ENCODE measurements around the gene NECTIN1.

The NECTIN1 gene

DNA sequence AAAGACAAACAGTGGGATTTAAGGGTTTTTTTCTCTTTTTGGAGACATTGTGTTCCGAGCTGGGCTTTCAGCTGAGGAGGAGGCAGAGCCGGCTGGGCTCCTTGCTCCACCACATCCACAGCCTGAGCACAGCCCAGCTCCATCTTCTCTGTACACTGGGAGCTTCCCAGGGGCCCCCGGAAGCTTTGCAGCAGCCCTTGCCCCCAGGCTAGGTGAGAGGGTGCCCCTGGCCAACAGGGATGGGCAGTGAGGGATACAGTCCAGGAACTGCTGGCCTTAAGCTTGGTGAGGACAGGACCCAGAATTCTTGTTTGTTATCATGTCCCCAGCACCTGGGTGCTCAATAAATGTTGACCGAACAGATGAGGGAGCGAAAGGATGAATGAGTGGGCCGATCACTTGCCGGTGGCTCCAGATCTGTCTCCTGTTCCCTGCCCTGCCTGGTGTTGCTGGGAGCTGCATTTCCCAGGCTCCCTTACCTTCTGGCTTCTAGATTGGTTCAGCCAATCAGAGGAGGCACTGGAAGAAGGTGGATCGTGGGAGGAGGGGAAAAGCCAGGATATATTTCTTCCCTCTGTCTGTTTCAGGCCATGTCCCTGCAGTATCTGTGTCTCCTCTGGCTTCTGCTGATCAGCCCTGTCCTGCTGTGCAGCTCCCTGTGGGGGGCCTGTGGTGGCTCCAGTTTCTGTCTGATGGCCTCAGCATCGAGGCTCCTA, 26.5 kb upstream of the NECTIN1 start:
- DNase-seq, result no peak

DNA sequence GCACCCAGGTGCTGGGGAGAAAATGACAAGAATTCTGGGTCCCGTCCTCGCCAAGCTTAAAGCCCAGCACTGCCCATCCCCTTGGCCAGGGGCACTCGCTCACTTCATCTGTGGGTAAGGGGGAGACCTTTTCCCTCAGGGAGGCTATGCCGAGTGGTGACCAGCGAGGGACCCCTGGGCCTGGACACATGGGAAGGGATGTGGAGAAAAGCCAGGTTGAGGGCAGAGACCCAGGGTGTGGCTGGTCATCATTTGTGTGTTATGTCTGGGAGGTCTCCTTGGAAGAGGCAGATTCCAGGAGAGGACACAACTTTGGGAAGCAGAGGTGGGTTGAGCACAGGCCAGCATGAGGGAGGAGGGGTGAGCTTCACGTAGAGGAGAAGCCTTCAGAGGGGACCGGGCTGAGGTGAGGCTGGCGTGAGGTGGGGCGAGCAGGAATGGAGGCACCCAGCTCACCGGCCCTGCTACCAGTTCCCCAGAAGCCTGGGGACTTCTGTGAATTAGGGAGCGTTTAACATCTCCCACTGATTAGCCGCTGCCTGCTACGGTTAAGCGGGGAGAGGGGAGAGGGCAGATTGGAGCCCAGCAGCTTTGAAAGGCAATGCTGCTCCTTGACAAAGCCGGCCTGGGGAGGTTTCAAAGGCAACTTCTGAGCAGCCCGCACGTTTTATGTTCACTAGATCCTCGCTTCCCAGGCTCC, 25.8 kb upstream of the NECTIN1 start:
- no peak for DNase-seq

DNA sequence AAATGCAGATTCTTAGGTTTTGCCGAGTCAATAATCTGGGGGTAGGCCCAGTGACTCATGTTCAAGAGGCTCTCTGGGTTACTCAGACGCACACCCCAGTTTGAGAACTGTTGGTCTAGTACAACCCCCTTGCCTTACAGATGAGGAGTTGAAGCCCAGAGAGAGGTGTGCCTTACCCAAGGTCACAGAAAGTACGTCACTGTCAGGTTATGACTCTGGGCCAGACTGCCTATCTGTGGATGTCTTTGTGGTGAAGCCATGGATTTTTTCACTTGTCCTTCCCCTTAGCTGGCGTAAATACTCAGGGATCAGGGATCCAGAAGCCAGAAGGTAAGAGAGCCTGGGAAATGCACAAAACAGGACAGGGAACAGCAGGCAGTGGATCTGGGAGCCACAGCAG, 25.2 kb upstream of the NECTIN1 start:
- no peak for DNase-seq

DNA sequence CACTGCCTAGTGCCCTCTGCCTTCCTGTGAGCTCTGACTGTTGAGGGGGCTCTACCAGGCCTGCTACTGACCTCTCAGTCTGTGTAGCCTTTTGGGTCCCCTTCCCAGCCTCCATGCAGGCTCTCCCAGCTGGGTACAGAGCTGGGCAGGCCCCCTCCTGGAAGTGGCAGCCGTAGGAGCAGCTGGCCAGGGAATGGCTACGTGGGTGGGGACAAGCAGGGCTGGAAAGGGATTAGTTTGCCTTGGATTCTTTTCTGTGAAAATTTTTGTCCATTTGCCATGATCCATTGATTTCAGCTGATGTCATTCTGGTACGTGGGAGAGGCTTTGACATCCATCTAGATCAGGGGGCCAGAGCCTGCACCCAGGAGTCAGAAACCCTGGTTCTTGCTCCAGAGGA, 23.9 kb upstream of the NECTIN1 start:
- no peak for DNase-seq

DNA sequence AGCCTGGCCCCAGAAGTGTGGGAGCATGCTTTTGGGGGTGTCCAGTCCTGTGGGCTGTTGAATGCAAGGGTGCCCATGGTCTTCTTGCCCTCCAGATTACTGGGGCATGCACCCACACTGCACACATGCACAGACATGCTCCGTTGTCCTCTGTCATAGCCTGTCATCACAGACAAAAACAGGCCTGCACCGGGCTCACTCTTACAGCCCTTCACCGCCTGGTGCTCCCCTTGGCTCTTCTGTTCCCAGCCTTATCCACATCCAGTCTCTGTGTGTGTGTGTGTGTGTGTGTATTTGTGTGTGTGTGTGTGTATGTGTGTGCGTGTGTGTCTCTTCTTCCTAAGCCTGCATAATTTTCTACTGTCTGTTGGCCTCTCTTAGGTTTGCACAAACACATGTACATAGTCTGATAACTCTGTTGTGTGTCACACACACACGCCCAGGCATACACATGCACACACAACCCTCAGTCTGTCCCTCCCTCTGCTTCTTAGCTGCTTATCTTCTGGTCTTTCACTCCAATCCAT, 23.4 kb upstream of the NECTIN1 start:
- DNase-seq, result no peak

DNA sequence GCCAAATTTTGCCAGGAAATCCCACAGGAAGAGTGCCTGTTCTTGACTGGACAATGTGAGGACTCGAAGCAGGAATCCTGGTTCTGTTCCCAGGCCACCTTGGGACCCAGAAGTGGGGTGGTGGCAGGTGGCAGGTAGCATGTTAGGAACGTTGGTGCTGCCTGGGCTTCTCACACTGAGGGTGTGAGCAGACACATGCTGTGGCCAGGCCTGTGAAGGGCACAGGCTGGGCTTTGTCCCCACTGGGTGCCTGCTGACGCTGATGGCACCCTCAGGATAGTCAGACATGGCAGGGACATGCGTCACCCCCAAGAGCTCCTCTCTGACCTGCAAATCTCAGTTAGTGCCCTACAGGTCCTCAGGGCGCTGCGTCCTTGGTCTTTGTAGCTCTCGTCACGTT, 21.1 kb upstream of the NECTIN1 start:
- DNase-seq, result no peak

DNA sequence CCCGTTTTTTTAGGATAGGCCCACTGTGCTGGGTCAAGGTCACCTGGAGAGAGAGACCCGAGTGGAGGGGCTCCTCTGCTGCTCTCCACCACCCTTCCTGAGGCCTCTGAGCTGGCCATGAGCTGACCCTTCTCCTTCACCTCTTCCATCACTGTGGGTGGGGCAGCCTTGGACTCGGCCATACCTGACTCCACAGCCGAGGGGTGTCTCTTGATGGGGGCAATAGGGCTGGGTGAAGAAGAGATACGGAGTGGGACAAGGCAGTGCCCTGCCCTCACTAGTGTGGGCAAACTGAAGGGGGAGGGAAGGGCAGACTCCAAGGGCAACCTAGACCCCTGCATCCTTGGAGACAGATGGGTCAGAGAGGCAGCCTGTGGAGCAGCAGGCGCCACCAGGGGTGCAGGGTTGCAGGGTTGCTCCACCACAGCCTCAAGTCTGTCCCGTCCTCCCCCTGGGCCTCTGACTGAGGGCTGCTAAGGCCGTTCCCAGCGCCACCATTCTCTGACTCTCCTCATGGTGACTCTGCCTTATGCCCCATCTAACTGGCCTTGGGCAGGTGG, 20.1 kb upstream of the NECTIN1 start:
- no peak for DNase-seq

DNA sequence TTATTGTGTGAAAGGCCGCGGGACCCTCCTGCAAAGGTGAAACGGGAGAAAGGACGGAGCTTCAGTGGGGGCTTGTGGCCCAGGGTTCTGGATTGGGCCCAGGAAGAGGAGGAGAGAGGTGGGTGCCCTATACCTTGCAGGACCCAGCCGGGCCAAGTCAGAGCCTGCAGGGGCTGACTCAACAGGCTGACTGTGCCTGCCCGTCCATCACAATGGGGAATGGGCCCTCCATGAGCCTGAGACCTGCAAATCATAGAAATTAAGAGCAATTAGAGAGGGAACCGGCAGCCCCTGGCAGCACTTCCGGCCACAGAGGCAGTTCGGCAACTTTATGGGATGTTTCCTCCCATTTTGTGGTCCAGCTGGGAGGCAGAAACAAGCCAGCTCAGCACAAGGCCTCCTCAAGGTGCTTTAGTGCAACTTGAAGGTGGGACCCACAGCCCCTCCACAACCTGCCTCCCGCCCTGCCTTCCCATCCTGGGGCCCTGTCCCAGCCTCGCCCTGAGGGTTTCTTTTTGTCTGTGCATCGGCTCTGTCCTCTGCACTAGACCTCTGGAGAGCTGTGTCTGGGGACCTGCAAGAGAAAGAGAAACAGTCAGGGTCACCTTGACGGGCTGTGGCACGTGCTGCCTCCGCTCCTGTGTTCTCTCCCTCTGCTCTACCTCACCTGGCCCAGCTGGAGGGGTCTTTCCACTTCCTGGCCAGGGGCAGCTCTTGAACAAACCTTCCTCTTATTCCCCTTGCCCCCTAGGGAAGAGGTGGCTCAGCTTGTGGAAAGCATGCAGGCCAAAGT, 19.1 kb upstream of the NECTIN1 start:
- no peak for DNase-seq

DNA sequence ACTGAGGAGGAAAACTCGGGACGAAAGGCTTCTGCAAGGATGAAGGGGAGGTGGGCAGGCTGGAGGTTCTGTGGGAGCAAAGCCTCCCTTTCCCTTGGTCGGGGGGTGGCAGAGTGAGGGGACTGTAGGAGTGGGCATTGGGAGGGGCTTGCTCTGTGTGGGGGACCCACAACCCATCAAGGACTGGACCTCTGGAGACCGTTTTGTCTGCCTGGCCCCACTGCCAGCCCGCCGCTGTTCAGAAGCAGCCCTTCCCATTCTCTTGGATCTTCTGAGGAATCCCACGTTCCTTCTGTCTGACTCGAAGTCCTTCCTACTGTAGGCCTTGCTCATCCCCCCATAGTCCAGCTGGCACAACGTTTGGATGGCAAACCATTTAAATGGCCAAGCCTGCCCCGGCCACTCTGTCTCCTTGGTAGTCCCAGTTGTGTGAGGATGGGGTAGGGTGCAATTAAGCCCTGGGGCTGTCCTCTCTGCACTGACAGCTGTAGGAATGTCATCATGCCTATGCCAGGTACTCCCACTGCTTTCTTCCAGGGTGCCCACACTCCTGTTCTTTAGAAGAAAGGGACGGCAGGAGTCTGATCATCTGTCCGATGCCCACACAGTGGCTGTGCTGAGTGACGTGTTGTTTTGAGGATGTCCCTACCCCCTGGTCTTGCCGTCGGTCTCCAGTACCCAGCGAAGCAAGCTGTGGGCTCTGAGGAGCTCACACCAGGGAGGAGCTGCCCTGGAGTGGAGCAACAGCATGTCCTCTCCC, 17.0 kb upstream of the NECTIN1 start:
- DNase-seq, result no peak

DNA sequence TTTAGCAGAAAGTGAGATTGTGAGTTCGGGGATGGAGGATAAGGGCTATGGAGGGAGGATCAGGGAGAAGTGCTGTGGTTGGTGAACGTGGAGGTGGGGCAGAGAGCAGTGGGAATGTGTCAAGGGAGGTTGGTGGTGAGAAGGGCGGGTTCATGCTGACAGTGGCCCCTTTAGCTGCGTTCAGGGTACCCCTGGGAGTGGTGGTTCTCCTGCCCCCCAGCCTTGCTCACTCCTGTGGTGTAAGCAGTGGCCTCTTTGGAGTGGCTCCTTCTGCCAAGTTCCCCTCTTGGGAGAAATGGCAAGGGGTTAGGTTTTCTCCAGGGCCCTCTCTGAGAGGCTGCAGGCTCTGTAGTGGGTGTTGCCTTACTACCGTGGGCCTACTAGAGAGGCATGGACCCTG, 16.1 kb upstream of the NECTIN1 start:
- no peak for DNase-seq

DNA sequence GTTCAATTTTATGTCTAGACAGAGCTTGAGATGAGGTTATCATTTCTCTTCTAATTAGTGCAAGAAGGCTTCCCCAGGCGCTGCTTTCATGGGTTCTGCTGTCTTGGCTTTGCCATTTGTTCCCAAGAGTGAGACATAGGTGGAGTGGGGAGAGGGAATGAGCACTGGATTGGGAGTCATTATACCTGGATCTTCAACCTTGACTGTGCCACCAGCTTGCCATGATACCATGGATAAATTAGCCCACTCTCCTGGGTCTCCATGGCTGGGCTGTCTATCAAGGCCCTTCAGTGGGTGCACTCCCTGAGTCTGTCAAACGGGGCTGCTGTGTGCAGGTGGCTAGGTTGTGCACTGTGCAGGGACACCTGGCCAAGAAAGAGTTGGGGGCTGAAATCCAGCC, 15.6 kb upstream of the NECTIN1 start:
- no peak for DNase-seq

DNA sequence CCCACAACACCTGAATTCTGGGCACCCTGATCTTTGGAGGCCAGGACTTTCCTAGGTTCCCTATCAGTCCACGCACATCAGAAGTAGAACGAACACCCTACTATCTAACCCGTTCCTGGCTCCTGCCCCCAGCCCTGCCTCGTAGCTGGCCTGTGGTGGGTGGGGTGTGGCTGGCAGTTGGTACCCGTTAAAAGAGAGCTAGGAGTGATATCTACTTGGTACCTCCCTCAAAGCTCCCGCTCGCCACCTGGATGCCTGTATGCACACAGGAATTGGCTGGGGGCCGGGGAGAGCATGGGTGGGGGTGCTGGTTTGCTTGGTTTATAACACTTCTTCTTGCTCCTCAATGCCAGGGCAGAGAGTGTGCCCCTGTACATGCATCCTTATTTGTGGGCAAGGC, 14.0 kb upstream of the NECTIN1 start:
- DNase-seq, result no peak

DNA sequence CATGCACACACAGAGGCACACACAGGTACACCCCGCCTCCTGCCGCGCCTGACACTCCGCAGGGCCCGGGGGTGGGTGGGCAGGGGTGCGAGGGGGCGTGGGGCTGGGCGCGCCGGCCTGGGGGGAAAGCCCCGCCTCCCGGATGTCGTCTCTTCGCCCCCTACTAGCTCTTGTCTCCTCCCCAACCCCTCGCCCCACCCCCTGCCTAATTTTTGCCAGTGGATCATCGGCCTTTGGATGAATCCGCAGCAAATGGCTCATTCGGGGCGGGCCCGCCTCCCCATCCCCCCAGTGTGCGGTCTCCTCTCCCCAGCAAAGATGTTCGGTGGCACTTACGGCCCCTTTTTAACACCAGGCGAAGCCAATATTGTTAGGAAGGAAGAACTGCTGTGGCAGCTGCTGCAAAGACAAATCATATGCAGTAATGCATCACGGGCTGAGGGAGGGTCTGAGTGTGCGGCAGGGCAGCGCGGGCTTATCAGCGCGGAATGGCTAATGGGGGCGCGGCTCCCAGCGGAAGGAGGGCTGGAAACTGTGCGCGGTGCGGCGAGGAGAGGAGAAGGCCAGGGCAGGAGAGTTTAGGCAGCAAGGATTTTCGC, 13.4 kb upstream of the NECTIN1 start:
- DNase-seq, result no peak

DNA sequence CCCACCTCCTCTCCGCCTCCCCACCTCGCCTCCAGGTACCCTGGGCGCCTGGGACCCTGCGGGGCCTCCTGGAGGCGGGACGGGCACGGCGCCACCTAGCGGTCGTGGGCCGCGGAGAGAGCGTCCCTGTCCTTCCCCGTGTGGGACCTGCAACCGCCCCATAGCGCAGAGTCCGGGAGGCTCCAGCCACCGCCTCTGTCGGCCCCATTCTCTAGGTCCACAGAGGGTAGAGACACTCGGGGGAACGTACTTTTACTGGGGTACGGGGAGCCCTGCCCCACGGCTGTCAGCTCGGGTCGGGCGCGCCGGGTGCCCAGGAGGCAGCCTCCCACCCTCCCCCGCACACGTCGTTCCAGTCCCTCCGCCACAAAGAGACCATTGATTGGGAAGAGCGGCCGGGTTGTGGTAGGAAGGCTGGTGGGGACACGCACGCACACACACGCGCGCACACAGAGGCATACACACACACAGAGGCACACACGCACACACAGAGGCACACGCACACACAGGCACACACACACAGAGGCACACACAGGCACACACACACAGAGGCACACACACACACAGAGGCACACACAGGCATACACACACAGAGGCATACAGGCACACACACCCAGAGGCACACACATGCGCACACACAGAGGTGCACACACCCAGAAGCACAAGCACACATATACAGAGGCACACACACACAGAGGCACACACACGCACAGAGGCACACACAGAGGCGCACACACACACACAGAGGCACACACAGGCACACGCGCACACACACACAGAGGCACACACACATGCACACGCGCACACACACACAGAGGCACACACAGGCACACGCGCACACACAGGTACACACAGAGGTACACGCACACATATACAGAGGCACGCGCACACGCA, 12.6 kb upstream of the NECTIN1 start:
- DNase-seq, result no peak

DNA sequence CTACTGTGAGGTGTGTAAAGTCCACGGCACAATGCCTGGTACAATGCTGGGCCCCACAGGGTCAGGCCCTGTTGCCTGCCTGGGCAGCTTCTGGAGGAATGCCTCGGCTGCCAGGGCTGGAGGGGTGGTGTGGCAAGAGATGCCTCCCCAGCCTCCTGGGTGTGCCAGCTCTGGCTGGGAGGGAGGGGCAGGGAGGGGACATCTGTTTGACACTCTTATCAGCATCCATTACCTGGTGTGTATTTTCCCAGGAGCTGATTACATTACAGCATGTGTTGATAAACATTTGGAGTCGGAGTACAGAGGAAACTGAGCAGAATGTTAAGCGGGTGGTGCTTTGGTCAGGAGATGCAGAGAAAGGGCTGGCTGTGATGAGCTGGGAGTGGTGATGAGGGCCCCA, 11.0 kb upstream of the NECTIN1 start:
- DNase-seq, result no peak

DNA sequence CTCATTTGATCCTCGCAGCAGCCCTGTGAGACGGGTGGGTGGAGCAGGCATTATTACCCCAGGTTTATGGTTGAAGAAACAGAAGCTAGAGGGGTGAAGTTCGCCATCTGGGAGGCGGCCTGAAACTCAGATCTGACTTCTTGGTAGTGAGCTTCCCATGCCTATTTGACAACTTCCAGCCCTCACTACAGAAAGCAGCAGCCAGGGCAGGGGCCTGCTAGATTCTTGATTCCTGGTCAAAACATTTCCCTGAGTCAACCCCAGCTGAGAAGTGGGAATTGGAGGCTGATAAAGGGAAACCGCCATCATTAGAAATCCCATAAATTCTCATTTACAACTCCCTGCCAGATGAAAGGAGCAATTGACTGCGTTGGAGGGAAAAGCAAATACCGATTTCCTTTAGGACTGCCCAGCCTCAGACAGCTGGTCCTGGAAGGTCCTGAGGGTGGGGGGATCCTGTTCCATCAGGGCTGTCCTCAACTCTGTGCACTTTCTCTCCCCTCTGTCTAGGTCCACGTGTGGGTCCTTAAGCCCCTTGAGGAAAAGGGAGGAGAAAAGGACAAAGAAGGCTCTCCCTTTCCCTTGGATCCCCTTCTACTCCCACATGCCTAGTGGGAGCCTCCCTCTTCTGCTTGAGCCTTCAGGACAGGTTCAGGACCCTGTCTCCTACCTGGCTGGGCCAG, 10.2 kb upstream of the NECTIN1 start:
- DNase-seq, result no peak

DNA sequence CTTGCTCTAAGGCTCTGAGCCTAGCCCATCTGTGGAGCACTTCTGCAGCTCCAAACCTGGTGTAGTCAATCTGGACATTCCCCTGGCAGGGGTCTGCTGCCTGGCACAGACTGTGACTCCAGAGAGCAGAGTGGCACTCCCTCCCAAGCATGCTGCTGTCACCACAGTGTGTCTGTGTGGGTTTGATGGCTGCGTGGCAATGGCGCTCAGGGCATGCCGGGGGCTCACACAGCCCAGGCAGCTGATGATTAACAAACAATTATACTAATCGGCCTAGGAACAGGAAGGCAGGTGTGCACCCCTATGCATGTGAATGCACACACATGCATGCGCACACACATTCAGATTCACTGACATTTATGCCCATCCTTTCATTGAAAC, 9.0 kb upstream of the NECTIN1 start:
- no peak for DNase-seq

DNA sequence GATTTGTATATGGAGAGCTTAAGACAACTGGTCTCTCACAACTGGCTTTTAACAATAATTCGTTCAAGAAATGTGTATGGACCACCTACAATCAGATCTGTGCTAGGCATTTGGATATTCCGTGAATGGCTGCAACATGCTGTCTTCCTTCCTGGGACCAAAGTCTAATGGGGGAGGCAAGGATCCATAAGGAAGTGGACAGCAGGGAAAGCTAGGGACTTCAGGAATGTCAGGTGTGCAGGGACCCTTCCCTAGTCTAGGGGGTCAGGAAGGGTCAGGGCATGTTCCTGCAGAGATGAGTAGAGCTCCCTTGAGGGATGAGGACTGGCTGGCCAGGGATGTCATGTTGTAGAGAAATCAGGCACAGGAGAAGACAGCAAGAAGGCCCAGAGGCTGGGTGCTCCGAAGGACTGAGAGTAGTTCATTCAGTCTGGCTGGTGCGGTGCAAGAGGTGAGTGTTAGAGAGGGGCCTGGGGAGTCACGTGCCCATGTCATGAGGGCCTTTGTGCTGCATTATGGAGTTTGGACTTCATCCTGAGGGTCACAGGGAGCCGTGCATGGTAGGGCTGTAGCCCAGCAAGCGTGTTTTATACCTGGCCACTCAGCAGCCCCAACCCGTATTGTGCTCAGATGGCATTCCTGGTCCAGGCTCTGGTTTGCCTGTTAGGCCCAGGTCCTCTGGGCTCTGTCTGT, 8.5 kb upstream of the NECTIN1 start:
- no peak for DNase-seq

DNA sequence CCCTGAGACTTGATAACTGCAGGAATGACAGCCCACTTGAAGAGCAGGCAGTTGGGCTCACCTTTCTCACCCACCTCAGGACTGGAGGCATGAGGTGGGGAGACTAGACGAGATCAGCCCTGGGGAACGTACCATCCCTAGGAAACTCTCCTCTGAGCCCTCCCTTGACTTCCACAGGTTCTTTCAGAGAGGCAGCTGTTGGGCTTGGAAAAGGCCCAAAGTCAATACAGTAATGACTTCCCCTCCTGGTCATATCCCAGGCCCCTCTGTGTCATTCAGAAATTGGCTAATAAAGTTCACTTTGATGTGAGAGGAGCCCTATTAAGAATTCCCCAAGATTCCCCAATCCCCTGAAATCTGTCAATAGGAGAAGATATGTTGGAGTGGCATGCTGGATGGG, 5.8 kb upstream of the NECTIN1 start:
- DNase-seq, result no peak

DNA sequence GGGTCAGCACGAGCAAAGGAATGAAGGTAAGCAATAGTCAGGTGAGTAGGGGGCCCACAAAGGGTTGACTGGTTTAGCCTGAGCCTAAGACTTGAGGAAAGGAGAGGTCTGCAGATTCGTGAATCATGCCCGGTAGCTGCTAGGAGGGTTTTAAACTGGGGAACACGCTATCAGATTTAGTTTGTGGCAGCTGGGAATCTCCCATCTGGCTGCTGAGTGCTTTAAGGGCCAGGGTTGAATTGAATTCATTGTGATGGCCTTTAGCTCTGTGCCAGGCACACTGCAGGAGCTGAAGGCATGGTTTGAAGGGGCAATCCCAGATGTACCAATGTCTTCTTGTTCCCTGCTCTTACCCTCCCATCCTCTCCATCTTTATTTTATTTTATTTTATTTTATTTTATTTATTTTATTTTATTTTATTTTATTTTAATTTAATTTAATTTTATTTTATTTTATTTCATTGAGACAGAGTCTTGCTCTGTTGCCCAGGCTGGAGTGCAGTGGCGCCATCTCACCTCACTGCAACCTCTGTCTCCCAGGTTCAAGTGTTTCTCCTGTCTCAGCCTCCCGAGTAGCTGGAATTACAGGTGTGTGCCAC, 1.9 kb upstream of the NECTIN1 start:
- DNase-seq, result no peak

Measured in DMS79 (cell line).